GM12864 (cell line): ENCODE measurements around the gene TMEM220.
"Not testable (repeated sequence)": the region's sequence is repeated elsewhere in the genome, so short reads cannot be mapped to it uniquely, and the experiment has no call there.

Experiments used
- DNase-seq: peaks from one replicate; pipeline ENCODE4 v3.0.0-alpha.2; 2011; ENCODE audit warnings: low read depth
- H3K4me3 ChIP-seq: 2 replicates; pipeline ENCODE4 v1.5.1; 2011; ENCODE audit warnings: mild to moderate bottlenecking, low read depth, low read length, control low read depth
- CTCF ChIP-seq: IDR thresholded peaks from 2 replicates; pipeline ENCODE4 v1.5.1; 2011; ENCODE audit warnings: low read depth, mild to moderate bottlenecking, moderate library complexity, low read length, control low read depth, inconsistent platforms; ENCODE audit errors: missing control alignments

The TMEM220 gene

GRCh38 chr17:10731408-10731879 lies 1.6 kb upstream of the TMEM220 start:
- TF ChIP-seq CTCF: no peak
- no peak overlapping the region for H3K4me3 ChIP-seq
- DNase-seq: no peak

- DNase-seq: not testable (repeated sequence)
- H3K4me3 ChIP-seq: peak overlapping the region; percentile 55
Observed at GRCh38 chr17:10730247-10730646, 424 bp upstream of the TMEM220 start.

- H3K4me3 ChIP-seq: no peak overlapping the region
- no peak for TF ChIP-seq CTCF
- no peak for DNase-seq
Observed at GRCh38 chr17:10728331-10728892, 1.4 kb downstream of the TMEM220 start.

- no peak for DNase-seq
- no peak for TF ChIP-seq CTCF
- no peak overlapping the region for H3K4me3 ChIP-seq
Observed at GRCh38 chr17:10727192-10727591, 2.6 kb downstream of the TMEM220 start.

DNA sequence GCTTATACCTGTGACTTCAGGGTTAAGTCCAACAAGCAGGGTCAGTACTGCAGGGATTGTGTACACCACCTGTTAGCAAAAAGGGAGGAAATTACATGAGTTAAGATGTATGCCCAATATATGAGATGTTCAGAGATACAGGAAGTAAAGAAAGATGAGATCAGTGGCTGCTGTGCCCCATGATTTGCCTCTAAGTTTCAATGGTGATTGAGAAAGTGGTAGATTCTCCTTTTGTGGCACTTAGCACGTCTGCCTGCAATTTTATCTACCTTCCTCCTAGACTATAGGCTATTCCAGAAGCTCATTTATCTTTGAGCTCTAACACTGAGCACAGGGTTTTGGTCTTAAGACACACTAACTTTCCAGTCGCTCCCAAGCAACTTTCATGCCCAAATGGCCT lies 3.6 kb downstream of the TMEM220 start:
- no peak for TF ChIP-seq CTCF
- no peak overlapping the region for H3K4me3 ChIP-seq
- DNase-seq: no peak

- DNase-seq: no peak
- no peak for TF ChIP-seq CTCF
- H3K4me3 ChIP-seq: no peak overlapping the region
Observed at GRCh38 chr17:10725262-10725661, 4.6 kb downstream of the TMEM220 start.

- TF ChIP-seq CTCF: no peak
- no peak overlapping the region for H3K4me3 ChIP-seq
- DNase-seq: no peak
Observed at GRCh38 chr17:10724546-10725195, 5.2 kb downstream of the TMEM220 start.
